Stimulated activated CD4-positive, alpha-beta T cell treated with anti-CD3 and anti-CD28 coated beads, Interleukin-1b, Interleukin-23, amount 100 ng/mL, for 24 hours (primary cell): Measurements from ENCODE around the gene H1-8.

Experiments
- DNase-seq, 4 experiments: peaks; one replicate each; pipeline ENCODE4 v3.0.0-alpha.2; 2020; ENCODE audit warnings: low read depth in 4 of 4, low spot score in 1 of 4

Gene H1-8

DNA sequence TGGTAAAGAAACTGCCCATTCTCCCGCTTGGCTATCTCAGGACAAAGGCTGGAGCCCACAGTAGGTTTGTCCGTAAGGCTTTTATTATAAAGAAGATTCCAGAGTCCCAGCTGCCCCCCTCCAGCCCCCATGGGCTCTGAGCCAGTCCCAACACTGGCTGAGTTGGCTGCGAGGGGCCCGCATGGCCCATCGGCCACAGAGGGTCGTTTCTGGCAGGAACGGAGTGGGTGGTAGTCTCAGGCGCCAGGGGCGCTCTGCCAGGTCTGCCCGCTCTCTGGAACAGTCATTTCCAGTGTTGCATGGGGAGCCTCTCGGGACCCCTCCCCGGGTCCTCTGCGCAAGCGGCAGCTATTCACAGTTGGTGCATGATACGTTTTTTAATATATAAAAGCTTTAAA lies 12.2 kb downstream of the H1-8 start:
- no peak for DNase-seq

GRCh38 chr3:129555616-129556357 lies 12.8 kb downstream of the H1-8 start:
- DNase-seq: no peak

DNA sequence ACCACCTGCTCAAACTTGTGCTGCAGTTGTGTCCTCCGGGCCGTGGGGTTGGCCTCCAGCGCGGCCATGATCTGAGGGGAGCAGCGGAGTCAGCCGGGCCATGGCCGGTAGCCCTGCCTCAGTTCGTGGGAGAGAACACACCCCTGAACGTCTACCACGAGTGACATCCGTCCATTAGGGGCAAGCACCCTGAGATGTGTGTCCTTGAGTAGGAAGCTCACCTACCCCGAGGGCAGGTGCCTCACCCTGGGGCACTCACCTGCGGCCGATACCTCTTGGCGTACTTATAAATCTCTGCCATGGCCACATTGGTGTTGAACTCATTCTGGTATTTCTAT lies 13.4 kb downstream of the H1-8 start:
- no peak for DNase-seq

GRCh38 chr3:129556890-129557547 lies 14.0 kb downstream of the H1-8 start:
- DNase-seq: no peak

GRCh38 chr3:129557548-129557894 lies 14.5 kb downstream of the H1-8 start:
- DNase-seq: no peak

- no peak for DNase-seq
These were observed 15.3 kb downstream of the H1-8 start for GRCh38 chr3:129558081-129558771.

GRCh38 chr3:129558772-129559564 lies 16.0 kb downstream of the H1-8 start:
- DNase-seq: no peak

- DNase-seq: no peak
These were observed 16.6 kb downstream of the H1-8 start for GRCh38 chr3:129559565-129560079.

- no peak for DNase-seq
These were observed 17.4 kb downstream of the H1-8 start for GRCh38 chr3:129560269-129560787.

DNA sequence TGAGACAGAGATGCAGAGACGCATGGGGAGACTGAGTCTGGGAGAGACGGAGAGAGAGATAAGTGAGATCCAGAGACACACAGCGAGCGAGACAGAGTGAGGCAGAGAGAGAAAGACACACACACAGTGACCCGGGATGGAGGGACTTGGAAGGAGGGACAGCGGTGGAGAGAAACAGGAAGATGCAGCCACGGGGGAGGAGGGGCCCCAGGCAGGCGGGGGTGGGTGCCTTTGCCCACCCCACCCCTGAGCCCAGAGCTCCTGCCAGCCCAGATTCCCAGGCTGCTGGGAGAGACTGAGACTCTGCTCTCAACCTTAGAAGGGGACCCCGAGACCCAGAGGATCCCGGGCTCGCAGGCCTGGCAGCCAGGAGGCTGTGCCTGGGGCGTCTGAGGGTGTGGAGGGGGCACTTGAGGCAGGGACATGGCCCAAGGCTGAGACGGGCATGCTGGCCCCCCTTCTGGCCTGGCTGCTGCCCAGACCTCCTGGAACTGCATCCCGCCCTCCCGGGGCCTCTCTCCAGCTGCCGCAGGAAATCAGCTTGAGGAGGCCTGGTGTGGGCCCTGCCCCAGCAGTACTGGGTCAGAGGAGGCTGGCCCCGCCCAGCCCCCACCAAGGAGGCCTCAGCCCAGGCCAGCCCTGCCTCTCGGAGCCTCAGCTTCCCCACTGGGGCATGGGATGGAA lies 18.1 kb downstream of the H1-8 start:
- DNase-seq: no peak

DNA sequence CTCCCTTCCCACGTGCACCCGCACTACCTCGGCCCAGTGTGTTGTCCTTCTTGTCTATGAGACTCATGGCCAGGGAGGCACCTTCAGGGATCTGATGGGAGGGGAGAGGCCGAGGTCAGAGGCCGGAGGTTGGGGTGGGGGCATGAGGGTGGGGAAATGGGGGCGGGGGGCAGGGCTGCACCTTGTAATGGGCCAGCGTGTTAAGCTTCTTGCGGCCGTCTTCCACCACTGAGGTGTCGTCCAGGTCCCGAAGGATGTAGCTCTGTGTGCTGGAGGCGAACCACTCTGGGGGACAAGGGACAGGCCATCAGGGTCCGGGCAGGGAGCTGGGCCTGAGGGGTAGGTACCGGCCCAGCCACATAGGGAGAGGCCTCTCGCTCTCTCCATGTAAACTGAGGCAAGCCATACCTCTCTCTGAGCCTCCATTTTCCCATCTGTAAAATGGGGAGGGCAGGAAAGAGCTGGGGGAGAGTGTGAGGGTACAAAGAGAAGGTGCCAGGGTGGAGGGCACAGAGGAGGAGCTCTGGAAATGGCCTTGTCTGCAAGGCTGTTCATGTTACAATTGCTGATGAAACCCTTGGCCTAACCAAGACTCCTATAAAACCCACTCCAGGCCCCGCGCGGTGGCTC lies 18.8 kb downstream of the H1-8 start:
- no peak for DNase-seq

- no peak for DNase-seq
These were observed 19.8 kb downstream of the H1-8 start for GRCh38 chr3:129562803-129563202.

DNA sequence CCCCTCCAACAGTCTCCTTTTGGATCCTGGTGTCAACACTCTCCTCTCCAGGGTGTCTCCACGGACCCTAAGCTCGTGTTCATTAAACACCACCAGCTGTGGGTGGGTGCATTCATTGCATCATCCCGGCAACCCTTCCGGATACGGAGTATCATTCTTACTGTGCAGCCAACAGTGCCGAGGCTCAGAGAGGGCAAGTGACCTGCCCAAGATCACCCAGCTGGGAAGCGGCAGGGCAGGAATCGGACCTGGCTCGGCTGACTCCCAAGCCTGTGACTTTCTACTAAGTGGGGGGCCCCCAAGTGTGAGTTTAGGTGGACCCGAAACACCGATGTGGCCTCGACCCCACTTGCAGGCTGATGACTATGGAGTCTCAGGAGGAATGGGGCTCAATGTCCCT lies 20.4 kb downstream of the H1-8 start:
- no peak for DNase-seq

- no peak for DNase-seq
These were observed 21.0 kb downstream of the H1-8 start for GRCh38 chr3:129563850-129564535.

- no peak for DNase-seq
These were observed 22.1 kb downstream of the H1-8 start for GRCh38 chr3:129564981-129565644.

GRCh38 chr3:129565902-129566301 lies 22.9 kb downstream of the H1-8 start:
- DNase-seq: no peak

GRCh38 chr3:129567176-129567705 lies 24.3 kb downstream of the H1-8 start:
- no peak for DNase-seq

DNA sequence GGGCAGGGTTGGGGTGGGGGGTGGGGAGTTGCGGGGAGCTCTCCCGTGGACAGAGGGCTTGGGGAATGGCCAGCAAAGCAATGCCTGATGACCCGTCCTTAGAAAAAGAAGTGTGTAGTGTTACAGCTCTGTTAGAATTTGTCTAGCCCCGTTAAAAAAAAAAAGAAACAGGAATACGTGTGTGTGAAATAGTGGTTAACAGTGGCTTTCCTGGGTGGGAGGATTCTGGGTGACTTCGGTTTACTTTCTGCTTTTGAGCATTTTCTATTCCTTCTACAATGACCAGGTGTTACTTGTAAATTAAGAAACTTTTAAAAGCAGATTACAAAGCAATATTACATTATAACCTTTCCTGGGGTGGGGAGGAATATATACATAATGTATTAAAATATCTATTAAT lies 25.0 kb downstream of the H1-8 start:
- no peak for DNase-seq

- no peak for DNase-seq
These were observed 26.9 kb downstream of the H1-8 start for GRCh38 chr3:129569856-129570255.
